NCI-H146 treated with DMSO at 0.1 percent for 48 hours (cell line): Measurements from ENCODE around the gene TSSC4.

Experiments used
- DNase-seq: peaks from one replicate; lab custom pipeline; 2025; ENCODE audit not compliant: unreplicated experiment; lab: John Stamatoyannopoulos, UW

Gene TSSC4

DNA sequence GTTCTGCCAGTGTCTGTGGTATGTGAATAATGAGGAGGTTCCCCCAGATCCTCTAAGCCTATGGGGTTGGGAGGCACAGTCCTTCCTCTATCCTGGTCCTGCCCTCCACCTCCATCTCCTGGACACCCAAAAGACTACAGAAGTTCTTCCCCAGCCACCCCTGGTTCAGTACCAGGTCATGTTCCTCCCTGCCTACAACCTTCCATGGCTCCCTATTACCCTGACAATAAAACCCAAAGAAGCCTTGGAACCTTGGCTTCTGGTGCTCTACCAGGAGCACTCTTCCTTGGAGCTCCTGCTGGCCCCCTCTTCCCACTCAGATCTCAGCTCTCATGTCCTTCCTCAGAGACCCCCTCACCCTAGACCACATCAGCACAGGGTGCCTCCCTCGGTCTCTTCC, 30.8 kb downstream of the TSSC4 start:
- no peak for DNase-seq

DNA sequence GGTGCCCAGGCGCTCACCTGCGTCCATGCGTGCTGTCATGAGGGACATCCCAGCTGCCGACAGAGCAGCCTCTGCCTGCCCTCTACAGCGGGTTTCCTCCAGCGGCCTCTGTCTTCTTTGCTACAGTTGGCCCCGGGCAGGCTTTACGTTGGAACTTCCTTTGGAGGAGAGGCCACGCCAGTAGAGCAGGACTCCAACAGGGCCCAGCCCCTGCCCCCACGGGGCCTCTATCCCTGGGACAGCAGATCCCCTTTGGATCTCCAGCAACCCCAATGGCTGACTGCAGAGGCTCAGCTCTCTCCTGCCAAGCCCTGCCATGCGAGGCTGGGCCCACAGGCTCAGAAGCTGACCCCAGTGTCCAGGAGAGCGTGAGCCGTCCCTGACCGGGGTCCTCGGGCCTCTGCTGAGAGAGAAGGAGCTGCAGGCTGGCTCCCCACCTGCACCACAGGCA, 31.6 kb downstream of the TSSC4 start:
- DNase-seq: no peak

DNA sequence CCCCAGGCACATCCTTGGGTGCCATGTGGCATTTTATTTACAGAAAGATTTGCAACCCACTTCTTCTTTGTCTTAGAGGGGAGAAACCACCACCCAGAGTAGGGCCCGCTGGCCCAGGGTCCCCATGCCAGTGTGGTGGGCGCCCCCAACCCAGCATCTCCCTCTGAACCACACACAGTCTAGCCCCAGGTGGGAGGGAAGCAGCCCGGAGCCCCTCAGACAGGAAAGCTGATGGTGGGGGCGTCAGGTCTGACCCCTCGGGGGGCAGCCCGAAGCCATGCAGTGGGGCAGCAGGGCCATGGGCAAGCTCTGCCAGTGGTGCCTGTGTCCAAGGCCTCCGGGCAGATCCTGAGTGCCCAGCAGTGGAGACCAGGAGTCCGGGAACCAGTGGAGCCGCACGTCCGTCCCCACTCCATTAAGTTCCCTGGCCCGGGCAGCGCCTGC, 32.1 kb downstream of the TSSC4 start:
- no peak for DNase-seq

DNA sequence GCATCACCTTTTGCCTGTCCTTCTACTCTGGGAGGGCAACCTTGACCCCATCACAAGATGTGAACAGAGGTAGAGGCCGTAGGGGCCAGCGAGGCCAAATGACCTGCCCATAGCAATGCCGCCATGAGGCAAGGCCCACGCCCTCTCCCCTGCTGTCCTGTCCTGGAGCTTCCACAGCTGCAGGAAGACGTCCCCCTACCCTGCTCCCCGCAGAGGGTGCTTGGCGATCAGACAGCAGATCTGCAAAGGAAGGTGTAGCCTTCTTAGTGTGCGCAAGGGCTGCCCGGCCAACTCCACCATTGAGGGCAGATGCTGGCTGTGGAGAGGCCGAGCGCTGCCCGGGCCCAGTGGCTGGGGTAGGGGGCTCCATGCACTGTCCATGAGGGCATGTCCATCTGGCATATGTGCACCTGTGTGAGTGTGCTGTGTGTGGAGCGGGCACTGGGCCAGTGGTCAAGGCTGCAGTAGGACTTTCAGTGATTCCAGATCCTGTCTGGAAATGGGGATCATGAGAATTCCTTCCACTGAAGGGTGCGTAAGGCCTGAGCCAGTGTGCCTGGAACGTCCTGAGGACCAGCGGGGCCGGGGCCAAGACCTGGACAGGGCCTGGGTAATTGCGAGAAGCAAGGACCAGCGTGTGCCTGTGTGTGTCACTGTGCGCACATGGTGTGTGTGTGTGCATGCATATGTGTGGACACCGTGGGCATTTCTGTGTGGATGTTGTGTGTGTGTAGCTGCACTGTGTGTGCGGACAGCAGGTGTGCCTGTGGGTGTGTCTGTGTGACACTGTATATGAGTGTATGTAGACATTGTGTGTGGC, 32.8 kb downstream of the TSSC4 start:
- DNase-seq: no peak

DNA sequence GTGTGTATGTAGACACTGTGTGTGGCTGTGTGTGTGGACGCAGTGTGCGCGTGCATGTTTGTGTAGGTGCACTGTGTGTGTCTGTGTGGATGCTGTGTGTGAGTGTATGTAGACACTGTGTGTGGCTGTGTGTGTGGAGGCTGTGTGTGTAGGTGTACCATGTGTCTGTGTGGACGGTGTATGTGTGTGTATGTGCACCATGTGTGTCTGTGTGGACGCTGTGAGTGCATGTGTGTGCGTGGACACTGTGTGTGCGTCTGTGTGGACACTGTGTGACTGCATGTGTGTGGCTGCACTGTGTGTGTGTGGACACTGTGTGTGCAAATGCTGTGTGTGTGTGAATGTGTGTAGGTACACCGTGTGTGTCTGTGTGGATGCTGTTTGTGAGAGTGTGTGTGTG, 33.5 kb downstream of the TSSC4 start:
- no peak for DNase-seq

DNA sequence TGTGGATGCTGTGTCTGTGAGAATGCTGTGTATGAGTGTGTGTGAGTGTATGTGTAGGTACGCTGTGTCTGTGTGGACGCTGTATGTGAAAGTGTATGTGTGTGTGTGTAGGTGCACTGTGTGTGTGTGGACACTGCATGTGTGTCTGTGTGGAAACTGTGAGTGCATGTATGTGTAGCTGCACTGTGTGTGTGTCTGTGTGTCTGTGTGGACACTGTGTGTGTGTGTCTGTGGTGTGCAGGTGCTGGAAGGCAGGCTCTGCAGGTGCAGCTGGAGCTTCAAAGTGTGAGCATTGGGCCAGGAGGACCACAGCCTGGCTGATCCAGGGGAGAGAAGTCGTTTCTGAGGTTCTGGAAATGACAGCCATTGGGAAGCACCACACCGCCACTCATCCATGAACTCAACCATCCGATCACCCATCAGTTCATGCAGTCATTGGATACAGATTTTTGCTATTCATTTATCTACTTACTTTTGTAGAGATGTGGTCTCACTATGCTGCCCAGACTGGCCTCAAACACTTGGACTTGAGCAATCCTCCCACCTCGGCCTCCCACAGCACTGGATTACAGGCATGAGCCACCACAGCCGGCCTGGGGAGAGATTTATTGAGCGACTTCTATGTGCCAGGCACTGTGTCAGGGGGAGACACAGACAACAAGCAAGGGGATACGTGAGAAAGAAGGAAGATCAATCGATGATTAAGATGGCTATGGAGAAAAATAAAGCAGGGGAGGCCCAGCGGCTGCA, 34.1 kb downstream of the TSSC4 start:
- no peak for DNase-seq

DNA sequence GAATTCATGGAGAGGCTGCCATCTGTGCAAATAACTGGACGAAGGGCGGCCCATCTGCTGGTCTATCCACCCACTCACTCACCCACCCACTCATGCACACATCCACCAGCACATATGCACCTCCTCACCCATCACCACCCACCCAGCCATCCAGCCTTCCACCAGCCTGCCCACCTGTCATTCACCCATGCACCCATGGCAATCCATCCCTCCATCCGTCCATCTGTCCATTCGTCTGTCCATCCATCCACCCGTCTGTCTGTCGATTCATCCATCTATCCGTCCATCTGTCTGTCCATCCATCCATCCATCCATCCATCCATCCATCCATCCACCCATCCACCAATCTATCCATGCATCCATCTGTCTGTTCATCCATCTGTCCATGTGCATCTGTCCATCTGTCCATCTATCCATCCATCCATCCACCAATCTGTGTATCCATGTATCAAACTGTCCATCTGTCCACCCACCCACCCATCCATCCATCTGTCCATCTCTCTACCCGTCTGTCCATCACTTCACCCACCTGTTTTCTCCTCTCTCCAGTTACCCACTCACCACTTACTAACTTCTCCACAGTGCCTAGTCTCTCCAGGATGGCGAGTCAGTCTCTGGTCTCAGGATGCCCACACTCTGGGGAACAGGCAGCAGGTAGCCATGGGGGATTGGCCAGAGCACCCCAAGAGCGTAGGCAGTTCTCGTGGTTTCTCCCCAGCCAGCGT, 34.9 kb downstream of the TSSC4 start:
- no peak for DNase-seq

DNA sequence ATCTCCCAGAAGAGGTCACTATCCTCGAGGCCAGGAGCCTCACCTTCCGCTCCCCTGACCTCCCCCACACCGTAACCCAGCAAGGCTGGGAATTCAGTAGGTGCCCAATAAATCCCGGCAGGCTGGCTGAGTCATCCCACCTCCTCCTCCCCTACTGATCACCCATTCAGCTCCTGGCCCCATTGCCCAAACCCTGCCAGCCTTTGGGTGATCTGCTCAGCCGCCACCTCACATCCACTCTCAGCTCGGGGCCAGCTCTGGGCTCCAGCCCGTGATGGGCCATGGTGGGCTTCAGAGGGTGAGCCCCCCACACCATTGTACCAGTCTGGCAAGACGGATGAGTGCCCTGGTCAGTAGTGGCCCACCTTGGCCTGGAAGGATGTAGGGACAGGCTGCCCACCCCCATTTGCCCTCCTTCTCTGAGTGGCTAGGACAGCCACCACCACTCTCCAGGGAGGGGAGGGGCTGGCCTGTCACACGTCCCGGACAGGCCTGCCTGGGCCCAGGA, 35.5 kb downstream of the TSSC4 start:
- DNase-seq: no peak

DNA sequence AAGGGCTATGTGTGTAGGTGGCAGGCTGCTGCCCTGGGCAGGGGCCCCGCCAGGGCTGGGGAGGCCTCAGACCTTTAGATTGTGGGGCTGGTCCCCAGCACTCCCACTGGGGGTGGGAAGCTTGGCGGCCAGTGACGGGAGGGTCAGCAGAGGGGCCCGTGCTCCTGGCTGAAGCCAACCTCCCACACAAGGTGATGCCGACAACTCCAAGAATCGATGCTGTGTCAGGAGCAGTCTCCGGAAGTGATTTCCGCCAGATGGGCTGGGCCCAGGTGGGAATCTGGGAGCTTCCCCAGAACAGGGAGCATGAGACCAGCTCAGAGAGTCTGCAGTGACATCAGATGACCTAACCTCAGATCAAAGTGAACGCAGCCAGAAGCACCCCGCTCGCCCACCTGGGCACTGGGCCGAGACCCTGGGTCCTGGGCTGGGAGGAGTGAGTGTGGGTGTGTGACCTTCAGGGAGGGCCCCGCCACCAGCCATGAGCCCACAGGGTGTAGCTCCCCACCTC, 36.0 kb downstream of the TSSC4 start:
- no peak for DNase-seq

DNA sequence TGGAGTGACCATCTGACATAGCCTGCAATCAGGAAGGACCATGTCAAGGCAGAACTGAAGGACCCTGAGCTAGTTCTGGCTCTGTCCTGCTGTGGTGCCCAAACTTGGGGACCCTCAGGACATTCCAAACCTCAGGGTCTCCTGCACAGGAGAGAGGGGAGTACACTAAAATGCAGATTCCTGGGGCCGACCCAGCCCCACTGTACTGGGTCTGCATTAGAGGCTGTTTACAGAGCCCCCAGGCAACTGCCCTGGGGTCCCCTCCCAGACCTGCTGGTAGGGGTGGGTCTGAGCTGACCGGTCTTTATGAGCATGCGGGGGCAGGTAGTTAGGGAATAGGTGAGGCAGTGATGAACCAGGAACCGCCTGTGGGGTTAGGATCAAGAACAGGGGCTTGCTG, 37.0 kb downstream of the TSSC4 start:
- DNase-seq: no peak

DNA sequence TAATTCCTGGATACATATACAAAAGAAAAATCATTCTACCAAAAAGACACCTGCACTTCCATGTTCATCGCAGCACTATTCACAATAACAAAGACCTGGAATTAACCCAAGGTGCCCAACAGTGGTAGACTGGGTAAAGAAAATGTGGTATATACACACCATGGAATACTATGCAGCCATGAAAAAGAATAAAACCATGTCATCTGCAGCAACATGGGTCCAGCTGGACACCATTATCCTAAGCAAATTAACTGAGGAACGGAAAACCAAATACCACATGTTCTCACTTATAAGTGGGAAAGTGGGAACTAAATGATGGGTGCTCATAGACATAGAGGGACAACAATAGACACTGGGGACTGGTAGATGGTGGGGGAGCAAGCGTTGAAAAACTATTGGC, 39.3 kb downstream of the TSSC4 start:
- DNase-seq: no peak

DNA sequence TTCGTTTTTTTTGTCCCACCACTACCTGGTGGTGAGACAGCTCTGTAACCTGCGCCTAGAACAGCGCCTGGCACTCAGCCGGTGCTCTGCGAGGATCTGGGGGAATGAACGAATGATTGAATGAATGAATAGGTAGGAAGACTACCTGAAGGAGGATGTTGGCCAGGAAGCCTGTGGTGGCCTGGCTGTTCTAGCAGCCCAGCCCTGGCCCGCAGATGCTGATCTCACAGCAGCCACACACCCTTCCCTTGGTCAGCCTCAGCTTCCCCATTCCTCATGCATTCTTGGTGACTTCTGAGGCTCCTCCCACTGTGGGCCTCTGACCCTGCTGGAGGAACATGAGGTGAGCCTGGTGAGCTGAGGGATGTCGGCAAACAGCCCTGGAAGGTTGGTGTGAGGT, 40.1 kb downstream of the TSSC4 start:
- no peak for DNase-seq

DNA sequence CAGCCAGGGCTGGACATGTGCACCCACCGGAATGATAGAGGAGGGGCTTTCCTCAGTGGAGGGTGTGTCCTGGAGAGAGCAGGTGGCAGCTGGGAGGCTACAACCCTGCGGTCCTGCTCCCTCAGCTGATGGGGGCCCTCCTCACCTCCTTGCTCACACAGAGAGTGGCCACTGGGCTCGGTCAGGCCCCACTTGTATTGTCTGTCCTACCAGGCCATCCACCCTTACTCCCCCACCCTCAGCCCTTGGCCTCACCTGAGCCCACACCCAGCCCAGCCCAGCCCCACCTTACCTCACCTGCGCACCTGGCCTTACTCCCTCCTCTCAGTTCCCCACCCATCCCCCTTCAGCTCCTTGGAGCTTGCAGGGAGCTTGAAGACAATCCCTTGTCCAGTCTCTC, 40.6 kb downstream of the TSSC4 start:
- no peak for DNase-seq

DNA sequence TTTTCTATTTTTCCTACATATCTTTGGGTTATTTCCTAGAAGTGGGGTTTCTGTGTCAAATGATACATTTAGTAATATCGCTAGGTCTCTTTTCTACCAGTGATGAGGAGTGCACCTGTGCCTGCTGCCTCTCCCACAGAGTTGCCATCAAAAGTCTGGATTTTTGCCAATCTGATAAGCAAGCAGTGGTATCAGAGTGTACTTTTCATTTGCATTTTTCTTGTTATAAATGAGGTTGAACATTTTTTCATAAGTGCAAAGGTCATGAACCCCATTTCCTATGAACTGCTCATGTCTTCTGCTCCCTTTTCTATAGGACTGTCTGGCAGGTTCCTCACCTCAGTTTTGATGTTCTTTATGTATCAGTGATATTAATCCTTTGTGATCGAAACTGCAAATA, 42.0 kb downstream of the TSSC4 start:
- DNase-seq: peak; percentile 74

DNA sequence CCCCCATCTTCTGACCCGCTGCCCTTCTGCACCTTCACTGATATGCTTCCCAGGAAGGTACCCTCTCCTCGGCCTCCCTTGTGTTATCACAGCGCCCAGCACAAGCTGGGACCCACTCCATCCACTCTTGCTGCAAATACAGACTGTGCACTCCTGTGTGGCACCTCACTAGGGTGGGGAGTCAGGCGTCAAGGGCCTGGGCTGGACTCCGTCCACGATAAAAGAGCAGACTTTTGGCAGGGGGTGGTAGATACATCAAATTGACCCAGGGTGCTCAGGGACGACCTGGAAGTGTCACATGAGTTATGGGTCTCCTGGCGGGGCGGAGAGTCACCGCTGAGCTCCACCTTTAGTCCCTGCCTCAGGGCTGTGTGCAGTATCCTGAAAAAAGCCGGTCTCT, 42.9 kb downstream of the TSSC4 start:
- peak; percentile 2 for DNase-seq

DNA sequence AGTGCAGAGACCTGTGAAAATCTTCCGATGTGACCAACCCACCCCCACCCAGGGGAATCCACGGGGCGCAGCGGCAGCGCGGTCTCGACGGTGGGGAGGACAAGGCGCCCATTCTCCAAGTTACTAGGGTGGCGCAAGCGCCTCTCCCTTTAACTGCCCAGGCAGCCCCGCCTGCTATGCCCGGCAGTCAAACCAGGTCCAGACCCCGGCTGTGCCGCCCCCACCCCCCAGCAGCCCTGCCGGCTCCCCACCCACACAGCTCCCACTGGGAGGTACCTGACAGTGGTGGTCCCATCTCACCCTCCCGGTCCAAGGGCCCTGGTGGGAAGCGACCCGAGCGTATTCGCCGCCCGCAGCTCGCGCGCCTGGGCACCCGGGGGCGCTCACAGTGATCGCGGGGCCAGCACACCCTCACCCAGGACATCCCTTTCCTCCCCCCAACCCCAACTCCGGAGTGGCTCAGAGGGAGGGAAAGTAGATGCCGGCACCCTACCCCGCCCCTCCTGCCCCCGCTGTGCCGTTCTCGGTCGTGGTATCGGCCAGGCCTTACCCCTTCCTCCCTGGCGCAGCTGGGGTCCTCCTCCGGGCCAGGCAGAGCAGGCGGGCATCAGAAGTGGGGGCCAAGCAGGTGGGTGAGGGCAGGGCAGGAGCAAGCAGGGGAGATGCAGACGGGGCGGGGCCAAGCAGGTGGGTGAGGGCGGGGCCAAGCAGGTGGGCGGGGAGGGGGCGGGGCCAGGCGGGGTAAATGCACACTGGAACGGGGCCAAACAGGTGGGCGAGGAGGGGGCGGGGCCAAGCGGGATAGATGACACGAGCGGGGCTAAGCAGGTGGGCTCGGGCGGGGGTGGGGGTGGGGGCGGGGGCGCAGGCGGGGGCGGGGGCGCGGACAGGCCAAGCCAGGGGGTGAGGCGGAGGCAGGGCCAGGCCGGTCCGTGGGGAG, 43.6 kb downstream of the TSSC4 start, which contains the start of gene TRPM5:
TSS of gene TRPM5 (minus strand) at position 634 of the 940 bp plus-strand sequence. CDS start 21,478 bp downstream, outside the sequence.
- peak; percentile 68 for DNase-seq

DNA sequence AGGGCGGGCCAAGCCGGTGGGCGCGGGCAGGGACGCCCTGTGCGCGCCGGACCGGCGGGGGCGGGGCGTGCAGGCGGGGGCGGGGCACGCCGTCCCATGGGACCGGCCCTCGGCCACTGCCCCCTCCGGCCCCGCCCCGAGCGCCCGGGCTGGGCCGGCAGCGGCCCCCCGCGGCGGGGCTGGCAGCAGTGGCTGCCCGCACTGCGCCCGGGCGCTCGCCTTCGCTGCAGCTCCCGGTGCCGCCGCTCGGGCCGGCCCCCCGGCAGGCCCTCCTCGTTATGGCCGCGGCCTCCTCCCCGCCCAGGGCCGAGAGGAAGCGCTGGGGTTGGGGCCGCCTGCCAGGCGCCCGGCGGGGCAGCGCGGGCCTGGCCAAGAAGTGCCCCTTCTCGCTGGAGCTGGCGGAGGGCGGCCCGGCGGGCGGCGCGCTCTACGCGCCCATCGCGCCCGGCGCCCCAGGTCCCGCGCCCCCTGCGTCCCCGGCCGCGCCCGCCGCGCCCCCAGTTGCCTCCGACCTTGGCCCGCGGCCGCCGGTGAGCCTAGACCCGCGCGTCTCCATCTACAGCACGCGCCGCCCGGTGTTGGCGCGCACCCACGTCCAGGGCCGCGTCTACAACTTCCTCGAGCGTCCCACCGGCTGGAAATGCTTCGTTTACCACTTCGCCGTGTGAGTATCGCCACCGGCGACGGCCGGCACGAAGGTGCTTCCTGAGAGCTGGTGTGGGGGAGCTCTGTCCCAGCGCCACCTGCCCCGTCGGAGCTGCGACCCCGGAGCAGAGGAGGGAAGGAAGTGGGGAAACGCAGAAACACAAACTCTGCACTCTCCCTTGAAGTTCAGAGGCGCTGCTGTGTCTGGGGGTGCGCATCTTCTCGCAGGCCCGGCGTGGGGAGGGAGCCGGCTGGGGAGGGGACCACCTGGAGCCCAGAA, 44.5 kb downstream of the TSSC4 start, which contains the start of gene KCNQ1:
TSS of gene KCNQ1 (plus strand) at position 188 of the 925 bp plus-strand sequence. CDS start at position 279, 91 bp downstream.
- no peak for DNase-seq

DNA sequence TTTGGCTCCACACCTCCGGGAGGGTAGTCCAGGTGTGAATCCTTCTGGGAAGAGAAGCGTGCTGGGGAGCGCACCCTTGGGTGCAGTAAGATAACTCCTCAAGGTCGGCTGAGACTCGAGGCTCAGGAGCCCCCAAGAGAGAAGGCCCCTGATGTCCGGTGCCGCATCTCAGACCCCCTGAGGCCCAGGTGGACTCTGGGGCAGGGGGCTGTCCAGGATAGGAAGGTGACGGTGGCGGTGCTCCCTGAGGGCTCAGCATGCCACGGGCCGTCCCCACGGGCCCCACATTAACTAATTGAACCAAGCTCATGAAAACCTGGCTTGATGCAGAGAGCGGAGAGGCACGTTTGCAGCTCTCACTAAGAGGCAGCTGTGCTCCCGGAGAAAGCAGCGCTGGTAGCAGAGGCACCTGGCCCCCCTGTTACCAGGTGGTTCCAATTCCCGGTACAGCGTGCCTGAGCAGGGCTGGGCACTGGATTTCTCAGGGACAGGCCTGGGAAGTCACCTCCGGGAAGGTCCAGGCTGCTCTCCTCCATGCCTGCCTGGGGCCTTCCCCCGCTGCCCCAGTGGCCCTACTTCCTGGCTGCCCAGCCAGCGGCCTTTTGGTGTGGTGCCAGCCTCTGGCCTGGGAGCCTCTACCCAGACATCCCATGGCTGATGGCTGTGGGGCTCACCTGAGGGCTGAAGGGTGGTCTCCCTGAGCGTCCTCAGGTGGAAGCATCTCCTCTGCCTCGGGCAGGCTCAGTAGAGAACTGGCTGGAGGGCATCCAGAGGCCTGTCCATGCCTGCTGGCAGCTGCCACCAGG, 45.4 kb downstream of the TSSC4 start:
- DNase-seq: no peak
